Activated T-cell treated with anti-CD3 and anti-CD28 coated beads for 1 hour (primary cell): ENCODE results near the gene DDX1.

Experiments
- DNase-seq: peaks from one replicate; pipeline ENCODE4 v3.0.0-alpha.2; 2020; ENCODE audit warnings: low read depth

DDX1 gene

DNA sequence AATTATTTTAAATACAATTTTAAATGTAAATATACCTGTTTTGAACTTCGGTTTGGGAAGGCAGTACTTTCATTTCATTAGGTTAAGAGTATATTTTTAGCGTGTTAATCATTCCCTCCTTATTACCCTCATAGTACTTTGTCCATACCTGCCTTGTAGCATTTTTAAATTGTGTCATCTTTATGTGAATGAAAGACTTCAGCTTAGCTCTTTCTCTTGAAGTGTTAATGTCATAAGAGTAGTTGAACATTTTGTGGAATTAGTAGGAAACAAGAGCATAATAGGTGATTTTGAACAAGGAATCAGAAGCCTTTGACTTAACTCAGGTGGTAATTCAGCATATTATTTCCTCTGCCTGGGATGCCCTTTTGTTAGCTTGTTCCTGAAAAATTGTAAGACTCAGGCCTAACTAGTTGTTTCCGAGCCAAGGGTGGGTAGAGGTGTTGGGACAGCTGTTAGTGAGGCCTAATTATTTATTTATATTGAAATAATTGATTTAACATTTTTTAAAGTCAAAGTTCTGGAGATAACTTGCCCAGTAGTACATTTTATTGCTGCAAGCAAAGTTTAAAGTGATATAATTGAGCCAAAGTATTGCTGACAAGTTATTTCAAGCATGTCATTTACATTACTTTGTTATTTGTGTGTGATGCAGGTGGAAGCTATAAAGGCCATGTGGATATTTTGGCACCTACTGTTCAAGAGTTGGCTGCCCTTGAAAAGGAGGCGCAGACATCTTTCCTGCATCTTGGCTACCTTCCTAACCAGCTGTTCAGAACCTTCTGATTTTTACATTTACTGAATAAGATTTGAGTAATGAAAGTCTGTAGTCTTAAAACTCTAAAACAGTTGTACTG lies 38.7 kb downstream of the DDX1 start:
- no peak for DNase-seq

DNA sequence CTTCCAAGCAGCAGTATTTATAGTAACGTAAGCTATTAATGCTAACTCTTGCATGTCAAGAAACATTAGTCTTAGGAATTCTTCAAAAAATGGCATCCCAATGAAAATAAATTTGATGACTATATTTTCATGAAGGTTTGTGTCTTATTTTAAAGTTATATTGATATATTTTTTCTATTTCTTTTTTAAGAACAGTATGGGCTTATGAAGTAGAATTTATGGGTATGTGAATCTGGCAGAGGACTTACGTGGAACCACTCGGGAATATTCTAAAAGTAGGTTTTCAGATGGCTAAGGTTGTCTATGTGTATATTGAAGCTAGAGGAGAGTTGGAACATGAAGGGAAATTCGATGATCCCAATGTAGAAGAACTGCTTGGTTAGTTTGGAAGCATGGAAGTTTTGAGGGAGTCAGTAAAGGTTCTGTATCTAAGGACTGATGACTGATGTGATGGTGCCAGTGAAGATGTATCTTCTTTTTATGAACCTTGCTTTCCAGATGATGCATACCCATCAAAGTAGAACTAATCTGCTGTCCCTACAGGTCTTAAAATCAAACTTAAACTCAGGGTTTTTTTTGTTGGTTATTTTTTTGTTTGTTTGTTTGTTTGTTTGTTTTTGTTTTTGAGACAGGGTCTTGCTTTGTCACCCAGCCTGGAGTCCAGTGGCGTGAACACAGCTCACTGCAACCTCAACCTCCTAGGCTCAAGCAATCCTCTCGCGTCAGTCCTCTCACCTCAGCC lies 39.5 kb downstream of the DDX1 start:
- no peak for DNase-seq

DNA sequence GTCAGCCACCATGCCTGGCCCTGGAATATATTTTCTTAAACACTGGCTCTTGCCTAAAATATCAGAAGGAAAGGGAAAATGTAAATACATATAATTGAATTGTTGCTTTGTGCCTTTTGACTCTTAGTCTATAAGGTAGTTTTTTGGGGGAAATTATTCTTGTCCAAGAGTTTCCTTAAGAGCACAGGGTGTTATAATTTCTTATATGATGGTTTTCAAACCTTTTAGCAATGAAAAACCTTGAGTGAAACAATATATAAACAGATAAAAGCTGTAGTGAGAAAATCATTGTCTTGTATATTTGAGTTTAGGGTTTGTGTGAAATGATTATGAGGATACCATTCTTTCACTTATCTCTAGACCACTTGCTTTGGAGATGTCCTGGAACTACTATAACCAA lies 40.2 kb downstream of the DDX1 start:
- no peak for DNase-seq

DNA sequence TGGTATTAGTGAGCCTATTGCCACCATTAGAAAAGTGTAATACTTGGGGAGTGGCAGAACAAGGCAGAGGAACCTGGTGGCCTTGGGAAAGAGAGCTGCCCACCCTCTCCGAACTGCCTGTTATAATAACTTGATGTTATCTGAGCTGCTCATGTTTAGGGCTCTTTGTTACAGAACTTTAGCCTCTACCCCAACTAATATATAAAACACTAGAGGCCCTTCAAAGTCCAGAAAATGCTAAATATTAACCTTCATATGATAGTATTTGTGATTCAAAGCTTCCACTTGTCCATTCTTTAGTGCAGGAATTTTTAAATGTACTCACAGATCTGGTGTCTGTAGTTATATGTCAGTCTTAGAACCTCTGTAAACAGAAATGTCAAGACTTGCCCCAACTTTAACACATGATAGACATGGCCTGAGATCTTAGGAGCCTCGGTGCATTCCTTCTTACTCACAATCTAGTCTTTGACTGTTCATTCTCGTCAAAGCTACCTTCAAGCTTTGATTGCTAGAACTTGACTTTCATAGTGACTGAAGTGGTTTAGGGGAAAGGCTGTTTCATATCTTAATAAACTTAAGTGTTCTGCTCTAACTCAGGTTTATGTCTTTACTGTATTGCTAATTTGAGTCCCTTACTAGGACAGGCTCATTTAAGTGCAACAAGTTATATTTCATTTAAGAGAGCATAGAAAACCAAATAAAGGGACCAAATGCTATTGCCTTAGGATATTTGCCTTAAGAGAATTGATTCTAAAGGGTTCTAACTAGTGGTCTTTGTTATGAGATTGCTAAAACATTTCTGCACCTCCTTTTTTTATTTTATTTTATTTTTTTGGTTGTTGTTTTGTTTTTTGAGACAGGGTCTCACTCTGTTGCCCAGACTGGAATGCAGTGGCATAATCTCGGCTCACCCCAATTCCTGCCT lies 41.6 kb downstream of the DDX1 start:
- DNase-seq = no peak

DNA sequence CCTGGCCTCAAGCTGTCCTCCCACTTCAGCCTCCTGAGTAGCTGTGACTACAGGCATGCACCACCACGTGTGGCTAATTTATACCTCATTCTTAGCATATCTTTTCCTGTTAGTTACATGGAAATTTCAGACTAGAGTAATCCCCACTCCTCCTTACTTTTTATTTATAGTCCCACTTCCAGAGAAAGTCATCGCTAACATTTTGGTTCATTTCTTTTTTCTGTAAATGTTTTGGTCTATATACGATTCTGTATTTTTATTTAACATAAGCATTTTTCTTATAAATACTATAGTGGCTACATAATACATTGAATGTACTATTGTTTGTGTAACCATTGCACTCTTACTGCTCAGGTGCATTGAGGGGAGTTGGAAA lies 42.3 kb downstream of the DDX1 start:
- no peak for DNase-seq

DNA sequence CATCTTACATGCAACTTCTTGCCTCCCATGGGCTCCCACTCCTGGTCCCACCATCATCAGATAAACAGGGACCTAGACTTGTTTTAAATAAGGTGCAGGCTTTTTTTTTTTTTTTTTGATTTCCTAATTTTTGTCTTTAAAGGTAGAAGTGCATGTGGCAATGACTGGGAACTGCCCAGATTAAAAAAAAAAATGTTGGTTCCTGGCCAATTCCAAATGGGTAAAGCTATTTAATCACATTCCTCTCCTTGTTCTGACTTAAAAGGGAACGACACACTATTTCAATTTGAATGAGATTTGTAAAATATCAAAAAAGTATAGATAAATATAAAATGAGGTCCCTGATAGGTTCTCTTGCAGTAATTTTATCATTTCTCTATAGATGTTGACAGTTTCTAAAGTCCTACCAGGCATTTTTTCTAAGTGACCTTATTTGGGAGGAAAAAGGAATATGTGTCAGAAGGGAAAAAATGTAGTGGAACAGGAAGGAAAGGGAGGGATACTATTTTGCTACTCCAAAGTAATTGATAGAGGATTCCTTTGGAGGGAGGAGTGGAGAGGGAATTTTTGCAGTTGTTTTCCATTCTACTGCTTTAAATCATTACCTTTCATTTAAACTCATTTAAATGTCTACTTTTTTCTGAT lies 43.3 kb downstream of the DDX1 start:
- DNase-seq = no peak

DNA sequence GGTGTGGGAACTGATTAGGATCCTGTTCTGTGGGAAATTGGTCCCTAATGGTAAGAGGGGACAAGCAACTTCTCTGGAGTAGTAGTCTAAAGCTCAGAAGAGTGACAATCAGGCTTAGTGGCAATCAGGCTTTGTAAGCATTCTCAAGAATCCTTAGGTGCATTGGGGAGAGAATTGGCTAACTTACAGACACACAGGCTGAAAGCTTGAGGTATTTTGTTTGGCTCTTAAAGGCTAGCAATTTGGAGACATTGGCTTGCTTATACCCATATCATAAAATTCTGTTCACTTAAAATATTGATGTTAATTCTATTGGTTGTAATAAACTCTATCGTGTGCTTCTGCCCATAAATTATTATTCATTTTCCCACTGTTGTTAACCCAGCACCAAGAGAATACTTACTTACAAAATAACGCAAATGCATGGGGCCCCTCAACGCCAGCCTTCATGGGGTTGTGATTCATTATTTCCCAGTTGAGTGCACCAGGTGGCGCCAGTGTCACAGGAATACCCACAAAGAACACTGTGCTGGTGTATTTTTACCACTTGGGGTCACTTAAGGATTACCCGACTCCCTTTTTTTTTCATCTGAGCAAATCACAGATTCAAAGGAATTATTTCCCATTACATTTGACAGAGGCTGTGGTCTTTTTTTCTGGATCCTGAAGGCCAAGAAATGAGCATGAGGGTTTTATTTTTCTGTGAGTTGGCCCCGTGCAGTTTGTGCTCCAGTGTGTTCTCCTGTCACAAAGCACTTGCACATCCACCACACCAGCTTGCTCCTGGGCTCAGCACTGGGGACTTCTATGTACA lies 45.5 kb downstream of the DDX1 start:
- peak; percentile 50 for DNase-seq

DNA sequence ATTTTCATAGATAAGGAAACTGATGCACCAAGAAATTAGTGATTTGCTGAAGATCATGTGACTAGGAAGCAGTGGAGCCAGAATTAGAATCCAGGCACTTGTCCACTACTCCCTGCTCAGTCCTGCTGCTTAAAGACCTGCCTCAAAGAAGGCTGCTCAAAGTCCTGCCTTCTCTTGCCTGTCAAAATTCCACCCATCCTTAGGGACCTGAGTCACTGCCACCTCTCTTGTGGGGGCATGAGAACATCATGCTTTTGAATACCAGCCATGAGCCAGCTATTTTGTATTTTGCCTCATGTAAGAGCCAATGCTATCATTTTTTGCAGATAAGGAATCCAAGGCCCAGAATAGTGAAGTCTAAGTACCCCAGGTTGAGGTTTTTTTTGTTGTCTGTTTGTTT lies 47.1 kb downstream of the DDX1 start:
- no peak for DNase-seq

DNA sequence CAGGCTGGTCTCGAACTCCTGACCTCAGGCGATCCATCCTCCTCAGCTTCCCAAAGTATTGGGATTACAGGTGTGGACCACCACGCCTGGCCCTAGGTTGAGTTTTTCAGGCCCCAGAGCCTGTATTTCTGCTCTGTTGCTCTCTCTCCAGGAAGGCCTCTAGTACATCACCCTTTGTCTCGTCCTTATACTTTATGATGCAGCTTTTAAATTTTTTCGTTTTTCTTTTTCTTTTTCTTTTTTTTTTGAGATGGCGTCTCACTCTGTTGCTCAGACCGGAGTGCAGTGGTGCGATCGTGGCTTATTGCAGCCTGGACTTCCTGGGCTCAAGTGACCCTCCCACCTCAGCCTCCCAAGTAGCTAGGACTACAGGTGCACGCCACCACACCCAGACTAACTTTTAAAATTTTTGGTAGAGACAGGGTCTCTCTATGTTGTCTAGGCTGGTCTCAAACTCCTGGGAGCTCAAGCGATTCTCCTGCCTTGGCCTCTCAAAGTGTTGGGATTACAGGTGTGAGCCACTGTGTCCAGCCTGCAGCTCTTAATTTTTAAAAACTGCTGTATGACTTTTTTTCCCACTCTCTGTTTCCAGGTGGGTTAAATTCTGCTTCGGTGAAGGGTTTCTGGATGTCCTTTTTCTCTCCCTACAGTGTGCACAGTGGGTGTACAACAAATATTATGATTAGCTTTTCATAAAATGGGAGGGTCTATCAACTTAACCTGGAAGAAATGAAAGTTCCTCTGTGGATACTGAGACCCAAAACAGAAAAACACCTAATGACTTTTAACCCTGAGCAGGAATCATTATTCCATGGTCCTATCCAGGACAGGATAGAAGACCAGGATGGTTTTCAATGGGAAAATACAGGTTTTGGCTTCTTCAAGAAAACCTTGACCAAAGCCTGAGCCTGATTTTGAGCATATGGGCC lies 47.9 kb downstream of the DDX1 start:
- DNase-seq = no peak

DNA sequence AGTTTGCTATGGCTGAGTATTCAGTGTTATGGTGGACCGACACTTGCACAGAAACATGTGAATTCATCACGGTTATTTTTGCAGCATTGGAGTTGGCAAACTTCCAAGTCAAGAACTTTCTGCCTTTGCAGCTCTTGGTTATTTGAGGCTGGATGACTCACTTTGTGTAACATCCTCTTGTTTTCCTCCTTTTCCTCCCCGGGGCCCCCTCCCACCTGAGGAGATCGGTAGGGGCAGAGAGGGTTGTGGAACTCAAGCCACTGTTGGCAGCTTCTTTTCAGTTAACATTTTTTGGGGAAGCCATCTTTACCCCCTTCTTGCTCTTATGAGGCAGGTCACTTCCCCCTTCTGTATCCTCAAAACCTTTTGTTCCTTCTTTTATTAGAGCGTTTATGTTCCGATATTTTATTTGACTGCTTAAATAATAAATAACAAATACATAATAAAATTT lies 48.6 kb downstream of the DDX1 start:
- DNase-seq = no peak

DNA sequence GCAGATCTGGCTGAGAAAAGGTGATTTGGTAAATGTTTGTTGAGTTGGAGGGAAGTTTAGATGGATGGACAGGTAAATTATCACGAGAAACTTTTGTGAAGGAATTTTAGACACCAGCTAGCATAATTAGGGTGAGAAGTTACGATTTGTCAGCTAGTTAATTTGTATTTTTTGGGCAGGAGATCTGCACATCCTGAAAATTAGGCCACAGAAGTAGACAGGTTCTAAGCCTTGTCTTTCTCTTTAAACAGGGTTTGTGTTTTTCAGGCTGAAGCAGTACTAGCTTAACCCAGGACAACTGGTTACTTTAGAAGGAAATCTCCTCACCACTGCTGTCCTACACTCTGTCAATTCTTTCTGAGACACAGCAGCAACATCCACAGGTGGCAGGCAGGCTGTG lies 49.1 kb downstream of the DDX1 start:
- DNase-seq = no peak

DNA sequence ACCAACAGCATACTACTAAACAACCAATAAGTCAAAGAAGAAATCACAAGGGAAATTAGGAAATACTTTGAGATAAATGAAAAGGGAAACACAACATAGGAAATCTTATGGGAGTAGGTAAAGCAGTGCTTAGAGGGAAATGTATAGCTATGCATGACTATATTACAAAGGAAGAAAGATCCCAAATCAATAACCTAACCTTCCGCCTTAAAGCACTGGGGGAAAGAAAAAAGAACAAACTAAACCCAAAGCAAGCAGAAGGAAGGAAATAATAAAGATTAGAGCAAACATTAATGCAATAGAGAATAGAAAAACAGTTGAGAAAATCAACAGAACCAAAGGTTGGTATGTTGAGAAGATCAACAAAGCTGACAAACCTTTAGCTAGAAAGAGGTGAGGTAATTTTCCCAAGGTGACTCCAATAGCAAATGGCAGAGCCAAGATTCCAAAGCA lies 49.9 kb downstream of the DDX1 start:
- no peak for DNase-seq

DNA sequence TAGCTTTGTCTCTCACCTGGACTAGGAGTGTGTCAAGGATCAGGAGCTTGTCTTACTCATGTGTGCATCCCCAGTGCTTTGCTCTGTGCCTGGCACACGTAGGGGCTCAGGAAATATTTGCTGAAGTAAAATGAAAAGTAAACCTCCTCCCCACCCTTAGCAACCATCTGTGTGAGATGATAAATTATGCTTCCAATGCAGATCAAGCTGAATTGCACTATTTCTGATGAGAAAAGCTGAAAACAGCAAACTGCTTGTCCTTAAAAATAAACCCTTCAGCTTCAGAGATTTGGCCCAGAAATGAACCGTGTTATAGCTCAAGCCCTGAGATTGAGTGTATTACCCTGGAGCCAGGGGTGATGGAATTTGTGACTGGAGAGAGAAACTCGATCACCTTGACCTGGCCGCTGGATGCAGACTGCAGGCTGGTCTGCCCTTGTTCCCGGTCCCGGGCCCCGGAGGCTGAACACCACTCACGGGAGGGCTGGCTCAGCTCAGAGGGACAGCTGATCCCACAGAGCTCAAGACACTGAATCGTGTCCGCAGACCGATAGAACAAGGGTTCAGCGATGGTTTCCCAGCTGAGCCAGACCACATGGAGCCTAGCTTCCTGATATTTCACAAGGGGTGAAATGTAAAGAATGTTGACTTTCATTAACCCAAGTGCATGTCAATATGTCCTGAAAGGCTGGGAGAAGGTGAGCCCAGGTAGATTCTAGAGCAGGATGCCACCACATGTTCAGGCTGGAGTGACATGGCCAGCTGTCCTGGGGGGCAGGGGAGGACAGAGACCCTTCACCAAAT lies 50.5 kb downstream of the DDX1 start:
- DNase-seq = no peak

DNA sequence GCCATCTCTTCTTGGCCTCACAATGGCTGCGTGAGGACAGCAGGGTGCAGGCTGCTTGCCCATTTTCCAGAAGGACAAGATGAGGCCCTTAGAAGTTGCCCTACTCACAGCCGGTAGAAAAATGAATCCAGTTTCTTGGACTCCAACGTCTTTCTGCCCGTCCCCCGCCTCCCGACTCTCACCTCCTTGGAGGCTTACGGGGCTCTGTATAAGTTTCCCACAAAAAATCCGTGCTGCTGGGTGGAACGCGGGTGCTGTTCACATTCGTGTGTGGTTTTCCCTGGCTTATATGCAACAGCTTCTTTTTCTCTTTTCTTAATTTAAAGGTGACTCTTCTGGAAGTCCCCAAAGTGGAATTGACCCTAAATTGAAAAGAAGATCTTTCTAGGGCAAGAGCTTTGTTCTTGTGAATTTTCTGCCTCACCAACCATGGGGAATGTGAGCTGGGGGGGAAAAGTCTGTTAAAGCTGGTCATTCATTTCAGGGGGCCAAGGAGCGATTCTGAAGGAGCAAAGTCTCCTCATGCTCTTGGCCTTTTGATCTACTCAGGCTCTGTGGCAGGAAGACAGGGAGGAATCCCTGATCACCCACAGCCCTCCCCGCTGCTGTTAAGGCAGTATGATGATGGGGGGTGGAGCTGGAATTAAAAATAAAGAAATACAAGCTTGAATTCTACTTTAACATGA lies 51.3 kb downstream of the DDX1 start:
- no peak for DNase-seq

DNA sequence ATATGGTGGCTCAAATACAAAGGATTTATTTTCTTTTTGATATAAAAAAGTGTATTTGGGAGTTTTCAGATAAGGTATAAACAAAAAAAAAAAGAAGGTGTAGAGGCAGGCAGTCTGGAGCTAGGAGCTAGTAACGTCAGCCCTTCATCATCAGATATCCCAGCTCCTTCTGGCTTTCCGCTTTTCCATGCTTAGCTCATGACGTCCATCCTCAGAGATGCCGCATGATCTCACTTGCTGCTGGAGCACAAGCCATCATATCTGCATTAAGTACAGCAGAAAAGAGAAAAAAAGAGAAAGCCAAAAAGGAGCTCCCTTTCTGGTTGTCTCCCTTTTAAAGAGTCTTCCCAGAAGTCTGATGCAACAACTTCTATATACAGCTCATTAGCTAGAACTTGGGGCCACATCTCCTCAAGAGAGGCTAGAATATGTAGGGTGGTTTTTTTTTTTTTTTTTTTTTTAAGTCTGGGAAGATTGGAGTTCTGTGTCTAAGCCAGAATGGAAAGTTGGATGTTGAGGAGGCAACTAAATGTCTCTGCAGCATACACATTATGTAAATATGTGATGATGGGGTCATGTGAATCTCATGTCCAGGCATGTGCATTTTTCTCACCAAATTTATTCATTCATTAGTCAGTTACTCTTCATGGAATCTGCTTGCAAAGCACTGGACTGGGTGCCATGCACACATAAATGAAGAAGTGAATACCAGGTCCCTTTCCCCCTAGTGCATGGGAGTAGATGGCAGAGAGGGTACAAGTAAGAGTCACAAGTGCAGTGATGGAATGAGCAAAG lies 52.3 kb downstream of the DDX1 start:
- no peak for DNase-seq

DNA sequence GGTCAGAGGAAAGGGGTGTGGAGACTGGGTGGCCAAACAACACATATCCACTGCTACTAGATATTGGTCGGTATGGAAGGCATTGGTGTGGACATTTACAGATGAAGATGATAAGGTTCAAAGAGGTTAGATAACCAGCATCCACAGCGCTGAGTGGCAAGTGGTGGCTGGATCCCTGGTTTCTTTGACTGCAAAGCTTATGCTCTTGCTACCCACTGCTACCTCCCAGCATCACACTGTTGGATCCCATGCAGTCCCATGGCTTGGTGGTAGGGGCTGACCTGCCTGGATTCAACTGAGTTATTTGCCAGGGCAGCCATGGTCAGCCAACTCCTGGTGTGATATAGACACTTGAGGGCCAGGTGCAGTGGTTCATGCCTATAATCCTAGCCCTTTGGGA lies 53.6 kb downstream of the DDX1 start:
- no peak for DNase-seq

DNA sequence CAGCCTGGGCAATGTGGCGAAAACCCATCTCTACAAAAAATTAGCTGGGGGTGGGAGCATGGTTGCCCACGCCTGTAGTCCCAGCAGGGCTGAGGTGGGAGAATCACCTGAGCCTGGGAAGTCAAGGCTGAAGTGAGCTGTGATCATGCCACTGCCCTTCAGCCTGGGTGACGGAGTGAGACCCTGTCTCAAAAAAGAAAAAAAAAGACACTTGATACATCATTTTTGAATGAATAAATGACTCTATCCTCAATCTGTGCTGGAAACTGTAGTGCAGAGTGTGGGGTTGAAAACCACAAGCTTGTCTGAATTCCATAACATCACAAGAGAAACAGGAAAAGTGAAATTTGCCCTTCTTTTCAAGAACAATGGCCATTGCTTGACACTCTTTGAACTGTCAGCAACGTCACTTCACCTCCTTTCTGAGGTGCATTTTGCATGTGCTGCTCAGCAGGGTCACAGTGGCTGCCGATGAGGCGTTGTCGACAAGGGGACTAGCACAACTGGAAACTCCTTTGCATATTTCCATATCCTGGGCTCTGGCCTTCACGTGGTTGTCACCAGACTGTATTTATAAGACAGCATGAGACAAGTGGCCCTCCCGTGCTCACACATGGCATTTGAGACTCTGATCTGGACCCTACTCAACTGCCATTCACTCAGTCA lies 54.2 kb downstream of the DDX1 start:
- DNase-seq = no peak
